Mesenteric fat pad (tissue), 1 donor: ENCODE measurements around the gene ADGRG1. TPM values are rescaled to one million over a fixed set of nuclear protein-coding genes. Genes with fewer than 3 reads are reported as not detected.

Experiments
- DNase-seq: peaks from one replicate; pipeline ENCODE4 v3.0.0-alpha.2; 2020; ENCODE audit warnings: low spot score
- total RNA-seq: library from RNA; stranded (reverse); fragmentation: NEBNext Ultra II Directional; extraction: Animal tissue kit (Norgen Biotek cat#: 25700); gene quantifications from one replicate; pipeline ENCODE4 v1.2.1, GENCODE V29; 2021
- donor health status: DM: yes; HTN: yes; CAD: no.

ADGRG1 gene
- total RNA-seq, 1 donor from 2014 or later: 96.3 TPM

- peak; percentile 47 for DNase-seq
Measured at GRCh38 chr16:57604177-57604576, 24.3 kb upstream of the ADGRG1 start.

- DNase-seq: no peak
Measured at GRCh38 chr16:57606147-57606846, 22.1 kb upstream of the ADGRG1 start.

- peak; percentile 74 for DNase-seq
Measured at GRCh38 chr16:57606847-57607501, 21.5 kb upstream of the ADGRG1 start.

- DNase-seq: peak; percentile 57
Measured at GRCh38 chr16:57607676-57608461, 20.6 kb upstream of the ADGRG1 start.

- peak; percentile 43 for DNase-seq
Measured at GRCh38 chr16:57608462-57609113, 19.8 kb upstream of the ADGRG1 start.

- DNase-seq: peak; percentile 77
Measured at GRCh38 chr16:57609541-57610401, 18.7 kb upstream of the ADGRG1 start.

GRCh38 chr16:57610611-57611010 is 17.8 kb upstream of the ADGRG1 start:
- DNase-seq: peak; percentile 72

GRCh38 chr16:57611181-57611580 is 17.2 kb upstream of the ADGRG1 start:
- DNase-seq: no peak

GRCh38 chr16:57611706-57612105 is 16.7 kb upstream of the ADGRG1 start:
- DNase-seq: no peak

GRCh38 chr16:57612494-57612893 is 15.9 kb upstream of the ADGRG1 start:
- peak; percentile 33 for DNase-seq

- peak; percentile 8 for DNase-seq
Measured at GRCh38 chr16:57613514-57613913, 14.9 kb upstream of the ADGRG1 start.

- peak; percentile 73 for DNase-seq
Measured at GRCh38 chr16:57614536-57614935, 13.9 kb upstream of the ADGRG1 start.

GRCh38 chr16:57614944-57615343 is 13.5 kb upstream of the ADGRG1 start:
- peak; percentile 51 for DNase-seq

- no peak for DNase-seq
Measured at GRCh38 chr16:57615813-57616212, 12.6 kb upstream of the ADGRG1 start.

- no peak for DNase-seq
Measured at GRCh38 chr16:57616241-57616640, 12.2 kb upstream of the ADGRG1 start.

GRCh38 chr16:57616876-57617275 is 11.6 kb upstream of the ADGRG1 start:
- peak; percentile 30 for DNase-seq

GRCh38 chr16:57617604-57618111 is 10.8 kb upstream of the ADGRG1 start:
- peak; percentile 57 for DNase-seq

- DNase-seq: peak; percentile 39
Measured at GRCh38 chr16:57618296-57619132, 9.9 kb upstream of the ADGRG1 start.

- peak; percentile 79 for DNase-seq
Measured at GRCh38 chr16:57619133-57619605, 9.3 kb upstream of the ADGRG1 start.
